ENCODE data around the gene CFAP57.

Gene CFAP57

GRCh38 chr1:43232482-43232881 lies 60.4 kb downstream of the CFAP57 start:
- H3K9me2 ChIP-seq (replicated peaks; ENCODE audit: insufficient read depth, low read length), result no peaks in the 10 kb centered on the region
- H3F3A ChIP-seq (ENCODE audit: insufficient read depth), result no peaks in the 10 kb centered on the region
- H3K4me3 ChIP-seq (ENCODE audit: insufficient read depth, low read length, poor library complexity, severe bottlenecking), result no peak overlapping the region
- no peaks in the 10 kb centered on the region for H4K20me1 ChIP-seq (ENCODE audit: low read depth, low read length)
- H3K9ac ChIP-seq (ENCODE audit: low read length), result no peak overlapping the region
- H3K4me2 ChIP-seq (ENCODE audit: low read depth, low read length, poor library complexity, severe bottlenecking), result no peak overlapping the region
- no peaks in the 10 kb centered on the region for H3K36me3 ChIP-seq (ENCODE audit: low read length)
- H3K27ac ChIP-seq (ENCODE audit: low read depth, low read length), result no peak overlapping the region
- H3K9me3 ChIP-seq (ENCODE audit: insufficient read depth, low read length), result no peaks in the 10 kb centered on the region
- no peaks in the 10 kb centered on the region for H3K79me2 ChIP-seq (ENCODE audit: insufficient read depth, low read length)
- H2AFZ ChIP-seq (ENCODE audit: low read depth, low read length, severe bottlenecking), result no peak overlapping the region
- H3K27me3 ChIP-seq (ENCODE audit: low read length), result no peaks in the 10 kb centered on the region
- TF ChIP-seq, protein P1, sequence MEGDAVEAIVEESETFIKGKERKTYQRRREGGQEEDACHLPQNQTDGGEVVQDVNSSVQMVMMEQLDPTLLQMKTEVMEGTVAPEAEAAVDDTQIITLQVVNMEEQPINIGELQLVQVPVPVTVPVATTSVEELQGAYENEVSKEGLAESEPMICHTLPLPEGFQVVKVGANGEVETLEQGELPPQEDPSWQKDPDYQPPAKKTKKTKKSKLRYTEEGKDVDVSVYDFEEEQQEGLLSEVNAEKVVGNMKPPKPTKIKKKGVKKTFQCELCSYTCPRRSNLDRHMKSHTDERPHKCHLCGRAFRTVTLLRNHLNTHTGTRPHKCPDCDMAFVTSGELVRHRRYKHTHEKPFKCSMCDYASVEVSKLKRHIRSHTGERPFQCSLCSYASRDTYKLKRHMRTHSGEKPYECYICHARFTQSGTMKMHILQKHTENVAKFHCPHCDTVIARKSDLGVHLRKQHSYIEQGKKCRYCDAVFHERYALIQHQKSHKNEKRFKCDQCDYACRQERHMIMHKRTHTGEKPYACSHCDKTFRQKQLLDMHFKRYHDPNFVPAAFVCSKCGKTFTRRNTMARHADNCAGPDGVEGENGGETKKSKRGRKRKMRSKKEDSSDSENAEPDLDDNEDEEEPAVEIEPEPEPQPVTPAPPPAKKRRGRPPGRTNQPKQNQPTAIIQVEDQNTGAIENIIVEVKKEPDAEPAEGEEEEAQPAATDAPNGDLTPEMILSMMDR (IDR thresholded peaks at IDR 0.05; ENCODE audit: insufficient read depth, low read length, poor library complexity, severe bottlenecking), result no peak
- TF ChIP-seq EZH2phosphoT487 (conservative IDR thresholded peaks at IDR 0.05; ENCODE audit: low read length), result no peak

DNA sequence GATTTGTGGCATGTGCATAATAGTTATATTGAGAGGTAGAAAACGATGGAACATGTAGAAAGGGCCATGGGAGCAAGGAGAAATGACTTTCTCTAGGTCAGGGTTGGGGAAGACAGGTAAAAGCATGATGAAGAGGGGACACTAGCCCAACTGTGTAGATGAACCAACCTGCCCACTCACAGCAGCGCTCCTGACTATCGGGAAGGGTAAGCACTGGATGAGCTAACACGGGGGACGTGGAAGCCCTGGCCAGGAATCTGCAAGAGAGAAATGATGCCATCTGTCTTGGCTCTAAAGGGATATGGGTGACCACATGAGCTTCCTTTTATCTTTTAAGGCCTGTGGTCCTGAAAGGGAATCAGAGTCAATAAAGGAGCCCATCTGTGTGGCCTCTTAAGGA lies 61.5 kb downstream of the CFAP57 start:
- H3F3A ChIP-seq (ENCODE audit: insufficient read depth), result no peaks in the 10 kb centered on the region
- no peaks in the 10 kb centered on the region for H3K9me2 ChIP-seq (replicated peaks; ENCODE audit: insufficient read depth, low read length)
- no peaks in the 10 kb centered on the region for H3K36me3 ChIP-seq (ENCODE audit: low read length)
- H2AFZ ChIP-seq (ENCODE audit: low read depth, low read length, severe bottlenecking), result no peak overlapping the region
- no peaks in the 10 kb centered on the region for H4K20me1 ChIP-seq (ENCODE audit: low read depth, low read length)
- no peaks in the 10 kb centered on the region for H3K9me3 ChIP-seq (ENCODE audit: insufficient read depth, low read length)
- no peak overlapping the region for H3K27ac ChIP-seq (ENCODE audit: low read depth, low read length)
- TF ChIP-seq, protein P1 (IDR thresholded peaks at IDR 0.05; ENCODE audit: insufficient read depth, low read length, poor library complexity, severe bottlenecking), result no peak
- no peak overlapping the region for H3K4me3 ChIP-seq (ENCODE audit: insufficient read depth, low read length, poor library complexity, severe bottlenecking)
- H3K27me3 ChIP-seq (ENCODE audit: low read length), result no peaks in the 10 kb centered on the region
- no peak overlapping the region for H3K9ac ChIP-seq (ENCODE audit: low read length)
- H3K79me2 ChIP-seq (ENCODE audit: insufficient read depth, low read length), result no peaks in the 10 kb centered on the region
- no peak overlapping the region for H3K4me2 ChIP-seq (ENCODE audit: low read depth, low read length, poor library complexity, severe bottlenecking)

- no peaks in the 10 kb centered on the region for H3K36me3 ChIP-seq (ENCODE audit: low read length)
Measured at GRCh38 chr1:43234267-43234666, 62.1 kb downstream of the CFAP57 start.

More at GRCh38 chr1:43234267-43234666, 62.1 kb downstream of the CFAP57 start:
- H3K4me3 ChIP-seq (ENCODE audit: insufficient read depth, low read length, poor library complexity, severe bottlenecking), result no peak overlapping the region
- TF ChIP-seq EZH2phosphoT487 (conservative IDR thresholded peaks at IDR 0.05; ENCODE audit: low read length), result no peak
- TF ChIP-seq, protein P1 (IDR thresholded peaks at IDR 0.05; ENCODE audit: insufficient read depth, low read length, poor library complexity, severe bottlenecking), result no peak
- H3K79me2 ChIP-seq (ENCODE audit: insufficient read depth, low read length), result no peaks in the 10 kb centered on the region
- H3K27me3 ChIP-seq (ENCODE audit: low read length), result no peaks in the 10 kb centered on the region
- no peak overlapping the region for H3K9ac ChIP-seq (ENCODE audit: low read length)
- no peaks in the 10 kb centered on the region for H3F3A ChIP-seq (ENCODE audit: insufficient read depth)
- no peak overlapping the region for H3K4me2 ChIP-seq (ENCODE audit: low read depth, low read length, poor library complexity, severe bottlenecking)
- no peaks in the 10 kb centered on the region for H3K9me3 ChIP-seq (ENCODE audit: insufficient read depth, low read length)
- no peak overlapping the region for H3K27ac ChIP-seq (ENCODE audit: low read depth, low read length)
- no peaks in the 10 kb centered on the region for H3K9me2 ChIP-seq (replicated peaks; ENCODE audit: insufficient read depth, low read length)
- no peaks in the 10 kb centered on the region for H4K20me1 ChIP-seq (ENCODE audit: low read depth, low read length)
- no peak overlapping the region for H2AFZ ChIP-seq (ENCODE audit: low read depth, low read length, severe bottlenecking)
